Measurements from ENCODE around the gene LYPLAL1.

The LYPLAL1 gene

GRCh38 chr1:219163401-219163954 lies 10.2 kb upstream of the LYPLAL1 start:
- no peak overlapping the region for H3K27ac ChIP-seq (ENCODE audit: low read depth, low read length)
- H3K18ac ChIP-seq (ENCODE audit: low read length) = no peak overlapping the region
- H3K4me2 ChIP-seq (ENCODE audit: low read length) = no peak overlapping the region
- no peak overlapping the region for H4K8ac ChIP-seq (ENCODE audit: low read depth, low read length)
- no peak overlapping the region for H3K23ac ChIP-seq (ENCODE audit: low read length)
- no peak for DNase-seq
- H4K5ac ChIP-seq (ENCODE audit: low read length) = no peak overlapping the region
- no peaks in the 10 kb centered on the region for H3K79me2 ChIP-seq (ENCODE audit: control insufficient read depth, insufficient read depth, low read length)
- H3K56ac ChIP-seq (ENCODE audit: low read length) = no peak overlapping the region
- H3K9ac ChIP-seq (ENCODE audit: low read length) = no peak overlapping the region
- H3K79me1 ChIP-seq (ENCODE audit: low read length) = no peaks in the 10 kb centered on the region
- H3K4ac ChIP-seq (ENCODE audit: low read depth, low read length) = no peak overlapping the region
- no CpG with 5 or more reads among the region's 4 CpGs for WGBS (ENCODE audit: extremely low coverage, insufficient coverage, low lambda C conversion rate)
- no peak overlapping the region for H2BK15ac ChIP-seq (replicated peaks; ENCODE audit: low read depth)
- no peaks in the 10 kb centered on the region for H3K36me3 ChIP-seq (ENCODE audit: control insufficient read depth, insufficient read depth, low read length)
- H2AK5ac ChIP-seq (ENCODE audit: low read length) = no peak overlapping the region
- no peak overlapping the region for H3K4me3 ChIP-seq (ENCODE audit: low read length)
- no peak overlapping the region for H2BK120ac ChIP-seq (ENCODE audit: low read depth, low read length)
- no peak overlapping the region for H2BK5ac ChIP-seq (ENCODE audit: low read length)
- H3K27me3 ChIP-seq (ENCODE audit: insufficient read depth, low read length, poor library complexity) = no peaks in the 10 kb centered on the region
- H3K4me1 ChIP-seq (ENCODE audit: control insufficient read depth, low read depth, low read length) = no peaks in the 10 kb centered on the region

GRCh38 chr1:219171192-219171935 lies 2.3 kb upstream of the LYPLAL1 start:
- no peak overlapping the region for H3K27ac ChIP-seq (ENCODE audit: low read depth, low read length)
- no peak overlapping the region for H3K4me3 ChIP-seq (ENCODE audit: low read length)
- no peaks in the 10 kb centered on the region for H3K79me2 ChIP-seq (ENCODE audit: control insufficient read depth, insufficient read depth, low read length)
- no peaks in the 10 kb centered on the region for H3K36me3 ChIP-seq (ENCODE audit: control insufficient read depth, insufficient read depth, low read length)
- DNase-seq = no peak
- no peak overlapping the region for H3K56ac ChIP-seq (ENCODE audit: low read length)
- no peak overlapping the region for H3K4ac ChIP-seq (ENCODE audit: low read depth, low read length)
- H2BK15ac ChIP-seq (replicated peaks; ENCODE audit: low read depth) = no peak overlapping the region
- peaks cover 2% of the 10 kb centered on the region for H3K4me1 ChIP-seq (ENCODE audit: control insufficient read depth, low read depth, low read length)
- H3K18ac ChIP-seq (ENCODE audit: low read length) = no peak overlapping the region
- H2BK5ac ChIP-seq (ENCODE audit: low read length) = no peak overlapping the region
- H2BK120ac ChIP-seq (ENCODE audit: low read depth, low read length) = no peak overlapping the region
- H3K27me3 ChIP-seq (ENCODE audit: insufficient read depth, low read length, poor library complexity) = no peaks in the 10 kb centered on the region
- H3K4me2 ChIP-seq (ENCODE audit: low read length) = no peak overlapping the region
- H4K8ac ChIP-seq (ENCODE audit: low read depth, low read length) = no peak overlapping the region
- no peak overlapping the region for H3K9ac ChIP-seq (ENCODE audit: low read length)
- H3K79me1 ChIP-seq (ENCODE audit: low read length) = no peaks in the 10 kb centered on the region
- no CpG with 5 or more reads among the region's 1 CpG for WGBS (ENCODE audit: extremely low coverage, insufficient coverage, low lambda C conversion rate)
- H4K5ac ChIP-seq (ENCODE audit: low read length) = no peak overlapping the region
- no peak overlapping the region for H2AK5ac ChIP-seq (ENCODE audit: low read length)
- H3K23ac ChIP-seq (ENCODE audit: low read length) = no peak overlapping the region

GRCh38 chr1:219172821-219173220 lies 857 bp upstream of the LYPLAL1 start:
- no peak overlapping the region for H2BK5ac ChIP-seq (ENCODE audit: low read length)
- H3K4ac ChIP-seq (ENCODE audit: low read depth, low read length) = no peak overlapping the region
- H3K79me2 ChIP-seq (ENCODE audit: control insufficient read depth, insufficient read depth, low read length) = no peaks in the 10 kb centered on the region
- H3K23ac ChIP-seq (ENCODE audit: low read length) = no peak overlapping the region
- no peak overlapping the region for H3K27ac ChIP-seq (ENCODE audit: low read depth, low read length)
- H4K5ac ChIP-seq (ENCODE audit: low read length) = no peak overlapping the region
- DNase-seq = no peak
- H3K4me1 ChIP-seq (ENCODE audit: control insufficient read depth, low read depth, low read length) = peaks cover 2% of the 10 kb centered on the region
- H3K9ac ChIP-seq (ENCODE audit: low read length) = no peak overlapping the region
- H3K36me3 ChIP-seq (ENCODE audit: control insufficient read depth, insufficient read depth, low read length) = no peaks in the 10 kb centered on the region
- H2BK120ac ChIP-seq (ENCODE audit: low read depth, low read length) = no peak overlapping the region
- no peak overlapping the region for H4K8ac ChIP-seq (ENCODE audit: low read depth, low read length)
- no peaks in the 10 kb centered on the region for H3K79me1 ChIP-seq (ENCODE audit: low read length)
- H3K27me3 ChIP-seq (ENCODE audit: insufficient read depth, low read length, poor library complexity) = no peaks in the 10 kb centered on the region
- H2BK15ac ChIP-seq (replicated peaks; ENCODE audit: low read depth) = no peak overlapping the region
- H2AK5ac ChIP-seq (ENCODE audit: low read length) = no peak overlapping the region
- no peak overlapping the region for H3K4me3 ChIP-seq (ENCODE audit: low read length)
- no peak overlapping the region for H3K56ac ChIP-seq (ENCODE audit: low read length)
- H3K4me2 ChIP-seq (ENCODE audit: low read length) = no peak overlapping the region
- H3K18ac ChIP-seq (ENCODE audit: low read length) = no peak overlapping the region
- WGBS (ENCODE audit: extremely low coverage, insufficient coverage, low lambda C conversion rate) = no CpG with 5 or more reads among the region's 2 CpGs

GRCh38 chr1:219173434-219173757 lies 282 bp upstream of the LYPLAL1 start:
- H2BK15ac ChIP-seq (replicated peaks; ENCODE audit: low read depth) = no peak overlapping the region
- no peak overlapping the region for H3K4me3 ChIP-seq (ENCODE audit: low read length)
- H2BK120ac ChIP-seq (ENCODE audit: low read depth, low read length) = no peak overlapping the region
- no peak overlapping the region for H3K23ac ChIP-seq (ENCODE audit: low read length)
- no peak overlapping the region for H3K4me2 ChIP-seq (ENCODE audit: low read length)
- no peak overlapping the region for H2AK5ac ChIP-seq (ENCODE audit: low read length)
- H3K79me2 ChIP-seq (ENCODE audit: control insufficient read depth, insufficient read depth, low read length) = no peaks in the 10 kb centered on the region
- H3K27ac ChIP-seq (ENCODE audit: low read depth, low read length) = no peak overlapping the region
- no peak for DNase-seq
- H3K27me3 ChIP-seq (ENCODE audit: insufficient read depth, low read length, poor library complexity) = no peaks in the 10 kb centered on the region
- H3K9ac ChIP-seq (ENCODE audit: low read length) = no peak overlapping the region
- no peak overlapping the region for H4K5ac ChIP-seq (ENCODE audit: low read length)
- no peak overlapping the region for H2BK5ac ChIP-seq (ENCODE audit: low read length)
- no CpG with 5 or more reads among the region's 6 CpGs for WGBS (ENCODE audit: extremely low coverage, insufficient coverage, low lambda C conversion rate)
- peaks cover 2% of the 10 kb centered on the region for H3K4me1 ChIP-seq (ENCODE audit: control insufficient read depth, low read depth, low read length)
- H4K8ac ChIP-seq (ENCODE audit: low read depth, low read length) = no peak overlapping the region
- no peak overlapping the region for H3K18ac ChIP-seq (ENCODE audit: low read length)
- no peaks in the 10 kb centered on the region for H3K36me3 ChIP-seq (ENCODE audit: control insufficient read depth, insufficient read depth, low read length)
- H3K79me1 ChIP-seq (ENCODE audit: low read length) = no peaks in the 10 kb centered on the region
- H3K4ac ChIP-seq (ENCODE audit: low read depth, low read length) = no peak overlapping the region
- no peak overlapping the region for H3K56ac ChIP-seq (ENCODE audit: low read length)

GRCh38 chr1:219174460-219175211 lies 958 bp downstream of the LYPLAL1 start:
- Histone ChIP-seq H3K4me2 (ENCODE audit: low read length) (peak overlapping the region; percentile 56), H2BK5ac (ENCODE audit: low read length) (no peak overlapping the region), H4K5ac (ENCODE audit: low read length) (no peak overlapping the region), H3K27ac (ENCODE audit: low read depth, low read length) (peak overlapping the region; percentile 77), H2BK15ac (replicated peaks; ENCODE audit: low read depth) (no peak overlapping the region), H3K23ac (ENCODE audit: low read length) (no peak overlapping the region), H3K79me2 (ENCODE audit: control insufficient read depth, insufficient read depth, low read length) (no peaks in the 10 kb centered on the region), H3K36me3 (ENCODE audit: control insufficient read depth, insufficient read depth, low read length) (no peaks in the 10 kb centered on the region), H3K27me3 (ENCODE audit: insufficient read depth, low read length, poor library complexity) (no peaks in the 10 kb centered on the region), H3K18ac (ENCODE audit: low read length) (peak overlapping the region; percentile 2), H3K4ac (ENCODE audit: low read depth, low read length) (no peak overlapping the region), H3K4me3 (ENCODE audit: low read length) (peak overlapping the region; percentile 2), H2BK120ac (ENCODE audit: low read depth, low read length) (no peak overlapping the region), H3K9ac (ENCODE audit: low read length) (peak overlapping the region; percentile 77), H3K4me1 (ENCODE audit: control insufficient read depth, low read depth, low read length) (peaks cover 2% of the 10 kb centered on the region), H3K56ac (ENCODE audit: low read length) (peak overlapping the region; percentile 79), H3K79me1 (ENCODE audit: low read length) (no peaks in the 10 kb centered on the region), H2AK5ac (ENCODE audit: low read length) (no peak overlapping the region), H4K8ac (ENCODE audit: low read depth, low read length) (peak overlapping the region; percentile 39)
- peak; percentile 64 for DNase-seq
- WGBS (ENCODE audit: extremely low coverage, insufficient coverage, low lambda C conversion rate) = no CpG with 5 or more reads among the region's 11 CpGs
